Neural cell (in vitro differentiated cells): ENCODE data around the gene GALNT1. TPM values are rescaled to one million over a fixed set of nuclear protein-coding genes. Genes with fewer than 3 reads are reported as not detected.

Source experiments
- H2AFZ ChIP-seq: fragments of 200-600, 300-800 bp; sonication (generic), shearing (Covaris generic); 2 replicates; pipeline ENCODE4 v1.6.0; 2014; ENCODE audit warnings: low read depth, mild to moderate bottlenecking, antibody characterized with exemption, low read length, moderate library complexity
- H3F3A ChIP-seq: fragments of 200-600 bp; shearing (Covaris generic); 2 replicates; pipeline ENCODE4 v1.6.1; 2016; ENCODE audit warnings: mild to moderate bottlenecking, moderate library complexity, mixed read lengths, antibody characterized with exemption, low read length; ENCODE audit not compliant: insufficient read depth, poor library complexity, severe bottlenecking
- H3K27ac ChIP-seq: fragments of 200-600, 300-800 bp; sonication (generic), shearing (Covaris generic); 2 replicates; pipeline ENCODE4 v1.5.1; 2014; ENCODE audit warnings: mild to moderate bottlenecking, low read length, moderate library complexity
- H3K27me3 ChIP-seq: fragments of 300-800, 200-600 bp; sonication (generic), shearing (Covaris generic); 2 replicates; pipeline ENCODE4 v1.6.0; 2014; ENCODE audit warnings: mild to moderate bottlenecking, low read depth, low read length, moderate library complexity; ENCODE audit not compliant: insufficient read depth
- H3K36me3 ChIP-seq: fragments of 300-800, 200-600 bp; sonication (generic), shearing (Covaris generic); 2 replicates; pipeline ENCODE4 v1.5.1; 2014; ENCODE audit warnings: mild to moderate bottlenecking, antibody characterized with exemption, low read length, moderate library complexity; ENCODE audit not compliant: insufficient read depth
- H3K4me2 ChIP-seq: fragments of 300-800, 200-600 bp; sonication (generic), shearing (Covaris generic); 2 replicates; pipeline ENCODE4 v1.6.0; 2014; ENCODE audit warnings: mild to moderate bottlenecking, low read length
- H3K4me3 ChIP-seq: fragments of 300-800, 200-600 bp; sonication (generic), shearing (Covaris generic); 2 replicates; pipeline ENCODE4 v1.5.1; 2014; ENCODE audit warnings: mild to moderate bottlenecking, low read length, moderate library complexity
- H3K79me2 ChIP-seq: fragments of 200-600 bp; shearing (Covaris generic); replicated peaks from 2 replicates; pipeline ENCODE4 v1.6.0; 2014; ENCODE audit warnings: mild to moderate bottlenecking, low read length, moderate library complexity; ENCODE audit not compliant: insufficient read depth
- H3K9ac ChIP-seq: fragments of 300-800, 200-600 bp; sonication (generic), shearing (Covaris generic); 2 replicates; pipeline ENCODE4 v1.6.1; 2016; ENCODE audit warnings: mild to moderate bottlenecking, low read length, mixed read lengths
- H3K9me2 ChIP-seq: fragments of 200-600 bp; shearing (Covaris generic); 2 replicates; pipeline ENCODE4 v1.6.1; 2016; ENCODE audit warnings: mild to moderate bottlenecking, low read length, mixed read lengths; ENCODE audit not compliant: insufficient read depth
- H3K9me3 ChIP-seq: fragments of 200-600, 300-800 bp; sonication (generic), shearing (Covaris generic); 2 replicates; pipeline ENCODE4 v1.6.1; 2016; ENCODE audit warnings: mild to moderate bottlenecking, mixed run types, low read length, moderate library complexity, mixed read lengths
- H4K20me1 ChIP-seq: fragments of 200-600 bp; shearing (Covaris generic); 2 replicates; pipeline ENCODE4 v1.6.1; 2016; ENCODE audit warnings: mild to moderate bottlenecking, mixed run types; ENCODE audit not compliant: insufficient read depth
- EP300 ChIP-seq: fragments of 450-650 bp; conservative IDR thresholded peaks from 2 replicates; pipeline ENCODE4 v1.6.1; 2014; ENCODE audit warnings: antibody characterized with exemption, mild to moderate bottlenecking, moderate library complexity; ENCODE audit not compliant: poor library complexity, severe bottlenecking
- EZH2 ChIP-seq: fragments of 200-600, 300-800 bp; shearing (Covaris generic), sonication (generic); IDR thresholded peaks from 2 replicates; pipeline ENCODE4 v1.6.1; 2014; ENCODE audit warnings: antibody characterized with exemption, low read length, borderline replicate concordance, mild to moderate bottlenecking; ENCODE audit not compliant: insufficient read depth, poor library complexity, severe bottlenecking
- MXI1 ChIP-seq: fragments of 450-650 bp; conservative IDR thresholded peaks from 2 replicates; pipeline ENCODE4 v1.6.1; 2014; ENCODE audit warnings: antibody characterized with exemption, mild to moderate bottlenecking; ENCODE audit not compliant: poor library complexity, severe bottlenecking
- POLR2AphosphoS5 ChIP-seq: IDR thresholded peaks from 2 replicates; pipeline ENCODE4 v1.6.1; 2012
- RAD21 ChIP-seq: fragments of 450-650 bp; conservative IDR thresholded peaks from 2 replicates; pipeline ENCODE4 v1.6.1; 2014; ENCODE audit warnings: antibody characterized with exemption, mild to moderate bottlenecking, moderate library complexity
- SMC3 ChIP-seq: fragments of 450-650 bp; conservative IDR thresholded peaks from 2 replicates; pipeline ENCODE4 v1.6.1; 2014; ENCODE audit warnings: antibody characterized with exemption, mild to moderate bottlenecking, moderate library complexity; ENCODE audit not compliant: poor library complexity
- TAF1 ChIP-seq: IDR thresholded peaks from 2 replicates; pipeline ENCODE4 v1.6.1; 2012; ENCODE audit warnings: low read depth
- polyA plus RNA-seq: library from polyadenylated mRNA; depleted of rRNA; stranded (reverse); fragments of >200 nt; gene quantifications from 2 replicates; pipeline ENCODE4 v1.2.3, GENCODE V29; 2014
- TF ChIP-seq, protein P1 (sequence below): fragments of 450-650 bp; IDR thresholded peaks from 2 replicates; pipeline ENCODE4 v1.5.1; 2014; ENCODE audit warnings: antibody characterized with exemption, mild to moderate bottlenecking, moderate library complexity; ENCODE audit not compliant: poor library complexity, severe bottlenecking
- TF ChIP-seq, protein P2 (sequence below): IDR thresholded peaks from 2 replicates; pipeline ENCODE4 v1.6.1; 2012; ENCODE audit warnings: borderline replicate concordance

GALNT1 gene
- polyA plus RNA-seq, 1 donor from 2014 or later = 103 TPM

DNA sequence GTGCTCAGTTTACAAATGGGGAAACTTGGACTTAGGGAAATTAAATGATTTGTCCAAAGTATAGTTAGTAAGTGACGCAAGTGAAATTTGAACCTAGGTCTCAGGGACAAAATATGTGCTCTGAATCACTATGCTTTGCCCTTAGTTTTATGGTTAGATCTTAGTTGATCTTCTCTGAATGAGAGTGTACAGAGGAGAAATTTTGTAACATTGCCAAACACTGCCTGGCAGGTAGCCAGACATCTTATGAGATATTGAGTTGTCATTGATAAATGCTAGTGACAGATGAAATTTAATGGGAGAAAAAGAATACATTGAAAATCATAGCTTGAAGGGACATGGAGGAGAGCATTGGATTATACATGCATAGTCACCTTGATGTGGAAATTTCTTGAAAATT lies 91.4 kb downstream of the GALNT1 start:
- H3K9me2 ChIP-seq = no peaks in the 10 kb centered on the region
- TF ChIP-seq RAD21 = no peak
- no peak for TF ChIP-seq POLR2AphosphoS5
- TF ChIP-seq MXI1 = no peak
- no peak for TF ChIP-seq EP300
- no peak for TF ChIP-seq EZH2
- TF ChIP-seq, protein P1, sequence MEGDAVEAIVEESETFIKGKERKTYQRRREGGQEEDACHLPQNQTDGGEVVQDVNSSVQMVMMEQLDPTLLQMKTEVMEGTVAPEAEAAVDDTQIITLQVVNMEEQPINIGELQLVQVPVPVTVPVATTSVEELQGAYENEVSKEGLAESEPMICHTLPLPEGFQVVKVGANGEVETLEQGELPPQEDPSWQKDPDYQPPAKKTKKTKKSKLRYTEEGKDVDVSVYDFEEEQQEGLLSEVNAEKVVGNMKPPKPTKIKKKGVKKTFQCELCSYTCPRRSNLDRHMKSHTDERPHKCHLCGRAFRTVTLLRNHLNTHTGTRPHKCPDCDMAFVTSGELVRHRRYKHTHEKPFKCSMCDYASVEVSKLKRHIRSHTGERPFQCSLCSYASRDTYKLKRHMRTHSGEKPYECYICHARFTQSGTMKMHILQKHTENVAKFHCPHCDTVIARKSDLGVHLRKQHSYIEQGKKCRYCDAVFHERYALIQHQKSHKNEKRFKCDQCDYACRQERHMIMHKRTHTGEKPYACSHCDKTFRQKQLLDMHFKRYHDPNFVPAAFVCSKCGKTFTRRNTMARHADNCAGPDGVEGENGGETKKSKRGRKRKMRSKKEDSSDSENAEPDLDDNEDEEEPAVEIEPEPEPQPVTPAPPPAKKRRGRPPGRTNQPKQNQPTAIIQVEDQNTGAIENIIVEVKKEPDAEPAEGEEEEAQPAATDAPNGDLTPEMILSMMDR = no peak
- no peak for TF ChIP-seq TAF1
- no peaks in the 10 kb centered on the region for H4K20me1 ChIP-seq
- H3K9ac ChIP-seq = no peak overlapping the region
- no peaks in the 10 kb centered on the region for H3K36me3 ChIP-seq
- no peaks in the 10 kb centered on the region for H3K9me3 ChIP-seq
- H3F3A ChIP-seq = no peaks in the 10 kb centered on the region
- no peaks in the 10 kb centered on the region for H3K27me3 ChIP-seq
- no peaks in the 10 kb centered on the region for H3K79me2 ChIP-seq
- H3K27ac ChIP-seq = no peak overlapping the region
- H2AFZ ChIP-seq = no peak overlapping the region
- no peak overlapping the region for H3K4me3 ChIP-seq
- H3K4me2 ChIP-seq = no peak overlapping the region

DNA sequence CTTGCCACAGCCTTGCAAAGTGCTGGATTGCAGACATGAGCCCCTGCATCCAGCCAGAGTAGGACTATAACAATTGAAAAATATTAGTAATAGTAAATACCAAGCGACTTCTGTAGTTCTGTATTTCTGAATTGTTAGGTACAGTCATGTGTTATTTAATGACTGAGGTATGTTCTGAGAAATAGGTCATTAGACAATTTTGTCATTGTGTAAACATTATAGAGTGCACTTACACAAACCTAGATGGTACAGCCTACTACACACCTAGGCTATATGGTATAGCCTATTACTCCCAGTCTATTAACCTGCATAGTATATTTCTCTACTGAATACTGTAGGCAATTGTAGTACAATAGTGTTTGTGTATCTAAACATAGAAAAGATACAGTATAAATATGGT lies 92.1 kb downstream of the GALNT1 start:
- Histone ChIP-seq H2AFZ (no peak overlapping the region), H3K79me2 (no peaks in the 10 kb centered on the region)

More for the DNA sequence above, 92.1 kb downstream of the GALNT1 start:
- no peaks in the 10 kb centered on the region for H3K9me3 ChIP-seq
- H3K9ac ChIP-seq = no peak overlapping the region
- no peak overlapping the region for H3K4me3 ChIP-seq
- H3K9me2 ChIP-seq = no peaks in the 10 kb centered on the region
- H3K27me3 ChIP-seq = no peaks in the 10 kb centered on the region
- TF ChIP-seq SMC3 = no peak
- no peak for TF ChIP-seq EZH2
- TF ChIP-seq, protein P2, sequence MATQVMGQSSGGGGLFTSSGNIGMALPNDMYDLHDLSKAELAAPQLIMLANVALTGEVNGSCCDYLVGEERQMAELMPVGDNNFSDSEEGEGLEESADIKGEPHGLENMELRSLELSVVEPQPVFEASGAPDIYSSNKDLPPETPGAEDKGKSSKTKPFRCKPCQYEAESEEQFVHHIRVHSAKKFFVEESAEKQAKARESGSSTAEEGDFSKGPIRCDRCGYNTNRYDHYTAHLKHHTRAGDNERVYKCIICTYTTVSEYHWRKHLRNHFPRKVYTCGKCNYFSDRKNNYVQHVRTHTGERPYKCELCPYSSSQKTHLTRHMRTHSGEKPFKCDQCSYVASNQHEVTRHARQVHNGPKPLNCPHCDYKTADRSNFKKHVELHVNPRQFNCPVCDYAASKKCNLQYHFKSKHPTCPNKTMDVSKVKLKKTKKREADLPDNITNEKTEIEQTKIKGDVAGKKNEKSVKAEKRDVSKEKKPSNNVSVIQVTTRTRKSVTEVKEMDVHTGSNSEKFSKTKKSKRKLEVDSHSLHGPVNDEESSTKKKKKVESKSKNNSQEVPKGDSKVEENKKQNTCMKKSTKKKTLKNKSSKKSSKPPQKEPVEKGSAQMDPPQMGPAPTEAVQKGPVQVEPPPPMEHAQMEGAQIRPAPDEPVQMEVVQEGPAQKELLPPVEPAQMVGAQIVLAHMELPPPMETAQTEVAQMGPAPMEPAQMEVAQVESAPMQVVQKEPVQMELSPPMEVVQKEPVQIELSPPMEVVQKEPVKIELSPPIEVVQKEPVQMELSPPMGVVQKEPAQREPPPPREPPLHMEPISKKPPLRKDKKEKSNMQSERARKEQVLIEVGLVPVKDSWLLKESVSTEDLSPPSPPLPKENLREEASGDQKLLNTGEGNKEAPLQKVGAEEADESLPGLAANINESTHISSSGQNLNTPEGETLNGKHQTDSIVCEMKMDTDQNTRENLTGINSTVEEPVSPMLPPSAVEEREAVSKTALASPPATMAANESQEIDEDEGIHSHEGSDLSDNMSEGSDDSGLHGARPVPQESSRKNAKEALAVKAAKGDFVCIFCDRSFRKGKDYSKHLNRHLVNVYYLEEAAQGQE = no peak
- no peak for TF ChIP-seq POLR2AphosphoS5
- no peak for TF ChIP-seq EP300
- no peak for TF ChIP-seq RAD21
- TF ChIP-seq TAF1 = no peak
- no peak for TF ChIP-seq MXI1
- TF ChIP-seq, protein P1 = no peak
- H3K4me2 ChIP-seq = no peak overlapping the region
- H3K27ac ChIP-seq = no peak overlapping the region
- no peaks in the 10 kb centered on the region for H4K20me1 ChIP-seq
- no peaks in the 10 kb centered on the region for H3F3A ChIP-seq
- H3K36me3 ChIP-seq = no peaks in the 10 kb centered on the region
